Measurements from ENCODE around the gene DET1. TPM values are rescaled to one million over a fixed set of nuclear protein-coding genes. Genes with fewer than 3 reads are reported as not detected.

The DET1 gene
- total RNA-seq, 1 experiment from 2014 or later: 5.2 TPM

- DNase-seq (ENCODE audit: low read depth, low spot score): no peak
- intact Hi-C loops (cut with micrococcal nuclease; ENCODE audit: unreplicated experiment) (no loop called here), in situ Hi-C loops (cut with HindIII; ENCODE audit: low pct_unique_long_range_greater_than_20kb, low sequenced_read_pairs) (no loop called here)
- Histone ChIP-seq H3K4me1 (ENCODE audit: control insufficient read depth, insufficient read depth, low read length) (no peaks in the 10 kb centered on the region), H3K27me3 (ENCODE audit: control insufficient read depth, insufficient read depth, low read length) (no peaks in the 10 kb centered on the region; the same call in 1 of the 2 replicates), H3K9me3 (ENCODE audit: control insufficient read depth, insufficient read depth, low read depth, low read length) (no peaks in the 10 kb centered on the region), H3K27ac (ENCODE audit: low read length) (no peak overlapping the region), H3K4me3 (ENCODE audit: low read depth in 2 of 2, low read length in 2 of 2) (no peak overlapping the region), H3K36me3 (ENCODE audit: control insufficient read depth, insufficient read depth, low read length) (no peaks in the 10 kb centered on the region)
- no peak for ATAC-seq
- ChIA-PET POLR2A (no interaction called here), CTCF (interaction anchor here (0.8 kb wide), 1 partner anchor 238 kb away, joined by 4 read pairs; no protein-coding TSS in a partner anchor)
- no peak for TF ChIP-seq CTCF (IDR thresholded peaks at IDR 0.05)
- TF ChIP-seq POLR2AphosphoS5 (IDR thresholded peaks at IDR 0.05; ENCODE audit: low read depth, low read length): no peak
- no peak for TF ChIP-seq TCF7L2 (IDR thresholded peaks at IDR 0.05; ENCODE audit: low read depth, low read length)
- no peak for TF ChIP-seq SIN3A (IDR thresholded peaks at IDR 0.05; ENCODE audit: borderline replicate concordance, insufficient read depth, low read depth, low read length)
- BruUV-seq (replicated peaks): no TSS peak
Measured at GRCh38 chr15:88580532-88580931, 34.1 kb upstream of the DET1 start.

- H3K4me1 ChIP-seq (ENCODE audit: control insufficient read depth, insufficient read depth, low read length): no peaks in the 10 kb centered on the region
- intact Hi-C loops (cut with micrococcal nuclease; ENCODE audit: unreplicated experiment): no loop called here
- ATAC-seq: no peak
- H3K9me3 ChIP-seq (ENCODE audit: control insufficient read depth, insufficient read depth, low read depth, low read length): no peaks in the 10 kb centered on the region
- no peaks in the 10 kb centered on the region for H3K27me3 ChIP-seq (ENCODE audit: control insufficient read depth, insufficient read depth, low read length)
- CTCF ChIA-PET: interaction anchor here (0.6 kb wide), 1 partner anchor 10 kb away, joined by 9 read pairs; no protein-coding TSS in a partner anchor
- no peak overlapping the region for H3K27ac ChIP-seq (ENCODE audit: low read length)
- H3K36me3 ChIP-seq (ENCODE audit: control insufficient read depth, insufficient read depth, low read length): no peaks in the 10 kb centered on the region
- in situ Hi-C loops (cut with HindIII; ENCODE audit: low pct_unique_long_range_greater_than_20kb, low sequenced_read_pairs): no loop called here
- no peak for DNase-seq (ENCODE audit: low read depth, low spot score)
- TF ChIP-seq POLR2AphosphoS5 (IDR thresholded peaks at IDR 0.05; ENCODE audit: low read depth, low read length) (no peak), CTCF (IDR thresholded peaks at IDR 0.05) (no peak), REST (IDR thresholded peaks at IDR 0.05; ENCODE audit: insufficient read depth in 1 of 2, low read depth in 2 of 2, low read length in 1 of 2) (no peak), SIN3A (IDR thresholded peaks at IDR 0.05; ENCODE audit: borderline replicate concordance, insufficient read depth, low read depth, low read length) (no peak), TCF7L2 (IDR thresholded peaks at IDR 0.05; ENCODE audit: low read depth, low read length) (no peak)
- BruUV-seq (replicated peaks): no TSS peak
- H3K4me3 ChIP-seq (ENCODE audit: low read depth in 2 of 2, low read length in 2 of 2): no peak overlapping the region
- POLR2A ChIA-PET: no interaction called here
Measured at GRCh38 chr15:88579322-88579721, 32.8 kb upstream of the DET1 start.
